HG03196 (cell line): Measurements from ENCODE around the gene CDNF.
A peak's percentile ranks its signal among the peaks of the same experiment; 100 is the strongest.
"Not testable (repeated sequence)": the region's sequence is repeated elsewhere in the genome, so short reads cannot be mapped to it uniquely, and the experiment has no call there.

Experiments
- ATAC-seq: cut with Tn5 transposase; IDR thresholded peaks from one replicate; pipeline ENCODE4 v1.9.1; 2021; ENCODE audit not compliant: unreplicated experiment

The CDNF gene

DNA sequence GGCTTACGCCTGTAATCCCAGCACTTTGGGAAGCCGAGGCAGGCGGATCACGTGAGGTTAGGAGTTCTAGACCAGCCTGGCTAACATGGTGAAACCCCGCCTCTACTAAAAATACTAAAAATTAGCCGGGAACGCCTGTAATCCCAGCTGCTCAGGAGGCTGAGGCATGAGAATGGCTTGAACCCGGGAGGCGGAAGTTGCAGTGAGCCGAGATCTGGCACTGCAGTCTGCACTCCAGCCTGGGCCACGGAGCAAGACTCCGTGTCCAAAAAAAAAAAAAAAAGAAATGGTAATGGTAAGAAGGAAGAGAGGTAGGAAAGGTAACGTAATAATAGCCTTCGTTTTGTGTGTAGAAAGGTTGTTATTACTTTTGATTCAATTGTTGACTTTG is 1.5 kb upstream of the CDNF start:
- ATAC-seq = no peak

DNA sequence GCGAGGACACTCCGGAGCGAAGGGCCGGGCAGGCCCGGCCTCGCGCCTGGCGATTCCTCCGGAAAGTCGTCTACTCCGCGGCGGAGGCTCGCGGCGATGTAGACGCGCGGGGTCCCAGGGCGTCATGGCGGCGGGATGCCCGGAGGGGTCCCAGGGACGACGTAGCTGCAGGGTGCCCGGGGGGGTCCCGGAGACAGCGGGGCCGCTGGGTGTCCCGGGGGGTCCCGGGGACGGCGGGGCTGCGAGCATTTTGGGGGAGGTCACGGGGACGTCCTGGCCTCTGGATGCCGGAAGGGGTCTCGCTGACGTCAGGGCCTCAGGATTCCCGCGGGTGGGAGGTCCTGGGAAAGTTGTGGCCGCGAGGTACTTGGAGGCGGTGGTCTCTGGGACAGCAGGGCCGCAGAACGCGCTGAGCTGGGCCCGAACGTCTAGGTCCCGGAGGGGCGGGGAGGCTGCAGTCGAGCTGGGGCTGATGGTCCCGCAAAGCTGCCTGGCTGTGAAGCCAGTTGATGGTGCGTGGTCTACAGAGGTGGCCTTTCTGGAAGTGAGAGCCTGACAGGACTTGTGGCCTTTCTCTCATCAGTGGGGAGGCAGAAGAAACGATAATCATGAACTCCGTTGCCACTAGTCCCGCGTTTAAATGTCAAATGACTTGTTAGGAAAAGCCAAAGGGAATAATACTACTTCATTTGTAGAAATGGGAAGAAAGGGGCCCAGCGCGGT is 906 bp upstream of the CDNF start:
- peak; percentile 8 for ATAC-seq

DNA sequence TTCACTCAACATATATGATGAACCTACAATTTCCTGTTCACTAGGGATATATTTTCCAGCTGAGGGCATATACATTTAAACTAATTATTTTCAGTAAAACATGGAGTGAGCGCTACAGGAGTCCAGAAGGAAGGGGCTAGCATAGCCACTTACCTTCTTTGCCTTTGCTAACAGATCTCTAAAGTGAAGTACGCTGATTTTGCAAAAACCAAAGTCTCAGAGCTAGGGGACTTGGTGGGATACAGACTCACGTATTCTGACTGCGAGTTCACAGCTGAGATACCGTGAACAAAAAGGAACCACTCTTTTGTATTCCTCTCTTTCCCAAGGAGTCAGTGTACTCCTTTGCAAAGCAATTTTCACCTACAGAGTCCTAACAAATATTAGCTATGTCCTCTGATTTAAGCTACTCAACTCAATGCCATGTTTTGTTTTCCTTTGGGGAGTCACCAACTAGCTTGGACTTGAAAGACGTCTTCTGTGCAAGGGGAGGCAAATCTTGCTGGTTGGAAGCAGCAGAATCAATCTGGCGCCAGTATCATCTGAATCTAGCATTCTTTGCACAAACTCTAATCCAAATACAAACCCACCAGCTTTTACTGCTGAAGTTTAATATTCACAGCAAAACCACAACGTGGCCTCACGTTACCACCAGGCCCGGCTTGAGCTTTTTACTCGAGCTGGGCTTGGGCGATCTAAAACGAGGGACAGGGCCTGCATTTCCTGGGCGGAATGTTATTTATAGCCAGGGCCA is 657 bp downstream of the CDNF start:
- no peak for ATAC-seq

DNA sequence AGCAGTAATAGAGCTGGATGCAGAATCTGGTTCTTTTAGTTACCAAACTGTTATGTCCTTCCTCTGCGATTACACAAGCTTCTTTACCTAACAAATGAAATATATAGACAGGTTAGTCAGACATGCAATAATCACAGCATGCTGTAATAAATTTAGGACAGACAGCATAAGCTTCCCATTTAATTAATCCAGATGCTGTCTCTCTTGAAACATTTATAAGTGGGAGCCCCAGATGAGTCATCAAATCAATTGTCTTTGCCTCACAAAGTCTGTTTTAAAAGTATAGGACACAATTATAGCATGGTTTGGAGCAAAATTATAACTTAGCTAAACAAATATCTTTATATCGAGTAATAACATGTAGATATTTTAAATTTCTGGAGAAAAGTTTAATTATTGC is 1.6 kb downstream of the CDNF start:
- no peak for ATAC-seq

GRCh38 chr10:14833106-14833505 is 4.7 kb downstream of the CDNF start:
- ATAC-seq = no peak

DNA sequence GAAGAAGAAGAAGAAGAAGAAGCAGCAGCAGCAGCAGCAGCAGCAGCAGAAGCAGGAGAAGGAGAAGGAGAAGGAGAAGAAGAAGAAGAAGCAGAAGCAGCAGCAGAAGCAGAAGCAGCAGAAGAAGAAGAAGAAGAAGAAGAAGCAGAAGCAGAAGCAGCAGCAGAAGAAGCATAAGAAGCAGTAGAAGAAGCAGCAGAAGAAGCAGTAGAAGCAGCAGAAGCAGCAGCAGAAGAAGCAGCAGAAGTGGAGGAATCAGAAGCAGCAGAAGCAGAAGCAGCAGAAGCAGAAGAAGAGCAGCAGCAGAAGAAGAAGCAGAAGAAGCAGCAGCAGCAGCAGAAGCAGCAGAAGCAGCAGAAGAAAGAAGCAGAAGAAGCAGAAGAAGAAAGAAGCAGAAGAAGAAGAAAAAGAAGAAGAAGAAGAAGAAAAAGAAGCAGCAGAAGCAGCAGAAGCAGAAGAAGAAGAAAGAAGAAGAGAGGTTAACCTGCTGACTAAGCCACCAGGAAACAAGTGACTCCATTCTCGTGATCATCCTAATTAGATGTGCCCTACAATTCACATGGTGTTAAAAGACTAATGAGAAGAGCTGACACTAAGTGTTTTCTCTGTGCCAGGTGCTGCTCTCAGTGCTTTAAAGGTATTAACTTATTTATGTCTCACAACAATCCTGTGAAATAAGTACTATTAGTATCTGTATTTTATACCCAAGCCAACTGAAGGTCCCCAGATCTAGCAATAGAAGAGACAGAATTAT is 11.6 kb downstream of the CDNF start:
- no peak for ATAC-seq

DNA sequence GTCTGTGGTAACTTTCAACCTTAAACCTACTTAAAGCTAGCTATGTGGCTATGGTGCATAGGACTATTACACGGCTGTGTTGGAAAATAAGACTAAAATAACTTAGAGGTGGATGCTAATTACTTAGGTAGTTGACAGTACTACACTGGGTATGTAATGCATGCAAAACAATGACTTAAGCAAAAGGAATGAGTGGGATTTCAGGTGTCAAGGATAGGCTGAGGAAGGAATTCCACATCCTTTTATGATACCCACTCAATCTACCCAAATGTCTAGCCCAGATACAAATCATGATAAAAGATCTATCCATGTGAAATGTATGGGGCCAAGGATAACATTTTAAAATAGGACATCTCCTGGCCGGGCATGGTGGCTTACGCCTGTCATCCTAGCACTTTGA is 13.9 kb downstream of the CDNF start:
- ATAC-seq = no peak

- no peak for ATAC-seq
Measured at GRCh38 chr10:14822879-14823755, 14.7 kb downstream of the CDNF start.

DNA sequence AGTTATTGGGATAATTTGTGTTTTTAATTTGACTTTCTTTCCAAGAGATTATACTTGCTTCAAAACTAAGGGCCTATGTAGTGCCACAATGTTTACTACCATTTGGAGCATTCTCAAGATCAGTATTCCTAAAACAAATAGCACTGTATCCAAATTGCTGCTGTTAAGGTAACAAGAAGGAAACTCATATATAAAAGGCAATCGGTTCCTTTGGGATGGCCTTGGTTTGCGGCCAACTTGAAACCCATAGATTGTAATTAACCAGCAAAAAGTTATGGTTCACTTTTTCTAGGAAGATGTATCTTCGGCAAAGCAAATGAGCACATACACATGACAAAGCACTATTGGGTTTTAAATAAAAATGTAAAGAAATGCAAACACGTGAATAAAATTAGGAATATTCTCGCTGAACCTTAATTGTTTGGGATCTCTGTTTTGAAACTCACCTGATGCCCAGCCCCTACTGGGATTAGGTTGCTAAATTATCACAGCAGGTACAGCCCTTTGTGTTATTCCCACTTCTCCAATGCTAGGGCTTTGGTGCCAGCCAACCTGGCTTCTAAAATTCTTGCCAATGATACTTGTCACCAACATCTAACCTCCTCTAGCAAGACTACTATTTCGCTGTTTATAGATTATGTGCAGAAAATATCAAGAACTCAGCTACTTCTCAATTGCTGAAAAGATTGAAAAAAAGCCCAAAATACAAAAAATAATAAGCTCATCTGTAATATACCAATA is 16.0 kb downstream of the CDNF start:
- ATAC-seq = no peak

DNA sequence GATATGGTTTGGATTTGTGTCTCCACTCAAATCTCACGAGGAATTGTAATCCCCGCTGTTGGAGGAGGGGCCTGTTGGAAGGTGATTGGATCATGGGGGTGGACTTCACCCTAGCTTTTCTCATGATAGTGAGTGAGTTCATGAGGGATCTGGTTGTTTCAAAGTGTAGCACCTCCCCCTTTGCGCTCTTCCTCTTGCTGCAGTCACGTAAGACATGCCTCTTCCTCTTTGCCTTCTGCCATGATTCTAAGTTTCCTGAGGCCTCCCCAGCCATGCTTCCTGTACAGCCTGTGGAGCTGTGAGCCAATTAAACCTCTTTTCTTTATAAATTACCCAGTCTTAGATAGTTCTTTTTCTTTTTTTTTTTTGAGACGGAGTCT is 17.1 kb downstream of the CDNF start:
- ATAC-seq = no peak

DNA sequence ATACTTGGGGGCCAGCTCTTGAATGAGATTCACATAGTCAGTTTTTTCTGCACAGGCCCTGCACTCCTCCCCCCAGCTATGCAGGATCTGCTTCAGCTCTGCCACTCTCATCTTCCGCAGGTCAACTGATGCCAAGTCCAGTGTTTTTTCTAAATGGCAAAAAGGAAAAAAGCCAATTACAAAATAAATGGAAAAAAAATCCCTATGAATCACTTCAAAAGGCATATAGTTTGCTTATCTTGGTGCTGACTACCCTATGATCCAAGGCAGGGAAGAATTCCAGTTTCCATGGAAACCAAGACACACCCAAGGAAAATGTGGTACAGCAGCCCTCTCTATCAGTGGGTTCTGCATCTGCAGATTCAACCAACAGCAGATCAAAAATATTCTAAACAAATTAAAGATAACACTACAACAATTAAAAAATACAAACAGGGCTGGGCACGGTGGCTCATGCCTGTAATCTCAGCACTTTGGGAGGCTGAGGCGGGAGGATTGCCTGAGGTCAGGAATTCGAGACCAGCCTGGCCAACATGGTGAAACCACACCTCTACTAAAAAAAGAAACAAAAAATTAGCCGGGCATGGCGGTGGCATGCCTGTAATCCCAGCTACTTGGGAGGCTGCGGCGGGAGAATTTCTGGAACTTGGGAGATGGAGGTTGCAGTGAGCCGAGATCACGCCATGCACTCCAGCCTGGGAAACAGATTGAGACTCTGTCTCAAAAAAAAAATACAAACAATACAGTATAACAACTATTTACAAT is 17.6 kb downstream of the CDNF start:
- no peak for ATAC-seq

DNA sequence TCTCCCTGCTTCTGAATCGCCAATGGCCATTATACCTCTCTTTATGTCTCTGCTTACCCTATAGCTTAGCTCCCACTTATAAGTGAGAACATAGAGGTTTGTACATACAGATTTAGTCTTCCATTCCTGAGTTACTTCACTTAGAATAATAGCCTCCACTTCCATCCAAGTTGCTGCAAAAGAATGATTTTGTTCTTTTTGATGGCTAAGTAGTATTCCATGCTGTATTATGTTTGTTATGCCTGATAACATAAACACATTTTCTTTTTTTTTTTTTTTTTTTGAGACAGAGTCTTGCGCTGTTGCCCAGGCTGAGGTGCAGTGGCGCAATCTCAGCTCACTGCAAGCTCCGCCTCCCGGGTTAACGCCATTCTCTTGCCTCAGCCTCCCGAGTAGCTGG is 21.1 kb downstream of the CDNF start:
- not testable (repeated sequence) for ATAC-seq

GRCh38 chr10:14815681-14816080 is 22.2 kb downstream of the CDNF start:
- ATAC-seq = no peak

DNA sequence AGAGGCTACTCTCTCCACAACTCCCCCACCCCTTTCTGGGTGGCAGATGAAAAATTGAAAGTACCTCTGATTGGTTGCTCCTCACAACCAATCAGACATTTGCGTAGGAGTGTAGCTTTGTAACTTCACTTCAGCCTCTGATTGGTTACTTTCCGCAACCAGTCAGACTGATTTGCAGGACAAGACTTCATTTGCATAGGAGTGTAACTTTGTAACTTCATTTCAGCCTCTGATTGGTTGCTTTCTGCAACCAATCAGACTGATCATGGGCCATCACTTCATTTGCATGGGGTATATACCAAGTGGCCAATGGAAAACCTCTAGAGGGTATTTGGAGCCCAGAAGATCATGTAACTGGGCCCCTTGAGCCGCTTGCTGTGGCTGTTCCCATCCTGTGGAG is 25.6 kb downstream of the CDNF start:
- no peak for ATAC-seq

- no peak for ATAC-seq
Measured at GRCh38 chr10:14810969-14811953, 26.6 kb downstream of the CDNF start.

- ATAC-seq = no peak
Measured at GRCh38 chr10:14806318-14806717, 31.5 kb downstream of the CDNF start.

DNA sequence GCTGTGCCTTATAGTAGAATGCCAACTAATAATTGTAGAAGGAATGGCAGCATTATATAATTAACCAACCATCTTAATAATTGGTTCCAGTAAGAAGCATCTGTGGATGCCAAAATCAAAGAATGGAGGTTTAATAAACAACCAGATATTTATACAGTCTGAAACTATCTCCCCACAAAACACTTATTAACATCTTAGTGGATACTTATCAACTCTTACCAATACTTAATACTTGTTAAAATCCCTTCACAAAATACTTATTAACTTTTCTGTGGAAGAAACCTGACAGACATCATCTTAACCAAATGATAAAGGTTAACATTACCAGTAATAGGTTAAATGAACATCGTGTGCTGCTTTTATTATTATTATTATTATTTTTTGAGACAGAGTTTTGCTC is 34.0 kb downstream of the CDNF start:
- no peak for ATAC-seq

DNA sequence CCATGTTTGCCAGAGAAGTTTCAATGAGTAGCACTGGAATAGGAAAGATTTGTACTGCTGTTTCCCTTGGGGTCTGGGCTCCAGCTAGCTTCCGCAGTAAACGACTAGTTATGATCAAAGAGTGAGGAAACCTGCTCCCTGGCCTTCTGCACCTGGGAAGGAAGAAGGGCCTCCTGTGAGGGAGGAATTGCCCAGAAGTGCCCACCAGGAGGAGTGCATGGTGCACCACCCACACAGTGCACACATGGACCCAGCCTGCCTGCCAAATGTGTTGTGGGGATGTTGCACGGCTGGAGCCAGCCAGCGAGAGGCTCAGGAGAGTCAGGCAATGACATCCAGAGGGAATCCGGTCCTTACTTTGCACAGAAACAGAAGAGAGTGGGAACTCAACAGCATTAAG is 36.1 kb downstream of the CDNF start:
- ATAC-seq = no peak
